SK-N-MC (cell line): ENCODE data around the gene SYNCRIP.

Experiments used
- EZH2 ChIP-seq: fragments of 200-600 bp; sonication (generic); IDR thresholded peaks from one replicate; pipeline ENCODE4 v1.6.1; 2017; ENCODE audit warnings: antibody characterized with exemption
- FOXP2 ChIP-seq: optimal IDR thresholded peaks from 2 replicates; pipeline ENCODE3; 2011; ENCODE audit warnings: mild to moderate bottlenecking, moderate library complexity; ENCODE audit not compliant: insufficient read depth; ENCODE audit errors: extremely low read length, control extremely low read depth
- POLR2AphosphoS5 ChIP-seq: IDR thresholded peaks from 2 replicates; pipeline ENCODE4 v1.6.1; 2012; ENCODE audit warnings: mild to moderate bottlenecking, low read depth, low read length, borderline replicate concordance

DNA sequence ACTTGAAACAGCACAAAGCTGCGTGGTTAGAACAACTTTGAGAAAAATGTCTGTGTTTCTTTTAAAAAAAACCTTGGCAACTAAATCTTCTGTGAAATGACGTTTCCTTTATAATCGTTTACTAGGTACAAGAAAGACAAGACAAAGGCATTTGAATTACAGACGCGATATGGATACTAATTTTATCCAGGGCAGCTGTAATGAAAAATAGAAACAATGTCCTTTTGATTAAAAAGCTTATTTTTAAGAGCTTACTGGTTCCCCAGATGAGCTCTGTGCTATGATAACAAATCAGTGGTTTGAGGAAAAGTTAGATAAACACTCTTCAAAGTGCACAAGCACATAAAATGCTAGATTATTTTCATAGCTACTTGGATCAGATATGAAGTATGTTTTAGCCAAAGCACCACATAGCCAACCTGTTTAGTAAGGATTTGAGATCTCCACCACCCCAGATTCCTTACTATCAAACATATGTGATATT, 1.6 kb upstream of the SYNCRIP start:
- TF ChIP-seq POLR2AphosphoS5 (no peak), EZH2 (no peak), FOXP2 (no peak)
